ACC112 (cell line): Measurements from ENCODE around the gene DALRD3.

ENCODE experiments used
- H2AFZ ChIP-seq: fragments of 200-600 bp; sonication (generic); one replicate; pipeline ENCODE4 v1.6.0; 2017; ENCODE audit warnings: antibody characterized with exemption, low read length; ENCODE audit not compliant: unreplicated experiment
- H3K27ac ChIP-seq: fragments of 200-600 bp; sonication (generic); 2 replicates; pipeline ENCODE4 v1.5.1; 2014; ENCODE audit warnings: low read depth, mild to moderate bottlenecking, antibody characterized with exemption, low read length, moderate library complexity
- H3K27me3 ChIP-seq: fragments of 200-600 bp; sonication (generic); 2 replicates; pipeline ENCODE4 v1.6.1; 2014; ENCODE audit warnings: mild to moderate bottlenecking, antibody characterized with exemption, low read length, moderate library complexity, mixed read lengths; ENCODE audit not compliant: insufficient read depth
- H3K36me3 ChIP-seq: fragments of 200-600 bp; sonication (generic); 2 replicates; pipeline ENCODE4 v1.6.1; 2016; ENCODE audit warnings: mild to moderate bottlenecking, antibody characterized with exemption, low read length, moderate library complexity, mixed read lengths; ENCODE audit not compliant: insufficient read depth
- H3K4me1 ChIP-seq: fragments of 200-600 bp; sonication (generic); one replicate; pipeline ENCODE4 v1.6.1; 2016; ENCODE audit warnings: low read length, mixed read lengths; ENCODE audit not compliant: insufficient read depth, unreplicated experiment, control insufficient read depth
- H3K4me3 ChIP-seq: fragments of 200-600 bp; sonication (generic); 2 replicates; pipeline ENCODE4 v1.5.1; 2014; ENCODE audit warnings: mild to moderate bottlenecking, low read depth, low read length
- H3K79me2 ChIP-seq: fragments of 200-600 bp; sonication (generic); one replicate; pipeline ENCODE4 v1.6.0; 2016; ENCODE audit warnings: low read length; ENCODE audit not compliant: control insufficient read depth, unreplicated experiment, insufficient read depth

Gene DALRD3

DNA sequence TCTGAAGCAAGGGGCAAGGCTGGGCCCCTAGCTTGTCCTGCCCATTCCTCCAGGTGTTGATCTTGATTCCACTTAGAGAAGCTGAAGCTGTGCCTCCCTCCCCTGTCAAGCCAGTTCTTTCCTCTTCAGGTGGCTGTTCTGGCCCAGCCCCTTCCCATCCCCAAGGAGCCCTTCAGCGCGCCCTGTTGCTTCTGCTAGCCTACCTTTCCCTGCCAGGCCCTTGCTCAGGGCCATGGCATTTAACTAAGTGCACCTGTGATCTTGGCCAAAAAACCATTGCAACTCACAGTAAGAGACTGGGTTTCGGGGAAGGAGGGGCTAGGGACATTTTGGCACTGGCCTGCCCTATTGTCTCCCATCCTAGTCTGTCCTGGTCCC lies 13.1 kb downstream of the DALRD3 start:
- no peak overlapping the region for H2AFZ ChIP-seq
- no peak overlapping the region for H3K4me3 ChIP-seq
- H3K4me1 ChIP-seq = peaks cover 15% of the 10 kb centered on the region
- H3K79me2 ChIP-seq = peaks cover 18% of the 10 kb centered on the region
- no peaks in the 10 kb centered on the region for H3K36me3 ChIP-seq
- no peak overlapping the region for H3K27ac ChIP-seq
- no peaks in the 10 kb centered on the region for H3K27me3 ChIP-seq

DNA sequence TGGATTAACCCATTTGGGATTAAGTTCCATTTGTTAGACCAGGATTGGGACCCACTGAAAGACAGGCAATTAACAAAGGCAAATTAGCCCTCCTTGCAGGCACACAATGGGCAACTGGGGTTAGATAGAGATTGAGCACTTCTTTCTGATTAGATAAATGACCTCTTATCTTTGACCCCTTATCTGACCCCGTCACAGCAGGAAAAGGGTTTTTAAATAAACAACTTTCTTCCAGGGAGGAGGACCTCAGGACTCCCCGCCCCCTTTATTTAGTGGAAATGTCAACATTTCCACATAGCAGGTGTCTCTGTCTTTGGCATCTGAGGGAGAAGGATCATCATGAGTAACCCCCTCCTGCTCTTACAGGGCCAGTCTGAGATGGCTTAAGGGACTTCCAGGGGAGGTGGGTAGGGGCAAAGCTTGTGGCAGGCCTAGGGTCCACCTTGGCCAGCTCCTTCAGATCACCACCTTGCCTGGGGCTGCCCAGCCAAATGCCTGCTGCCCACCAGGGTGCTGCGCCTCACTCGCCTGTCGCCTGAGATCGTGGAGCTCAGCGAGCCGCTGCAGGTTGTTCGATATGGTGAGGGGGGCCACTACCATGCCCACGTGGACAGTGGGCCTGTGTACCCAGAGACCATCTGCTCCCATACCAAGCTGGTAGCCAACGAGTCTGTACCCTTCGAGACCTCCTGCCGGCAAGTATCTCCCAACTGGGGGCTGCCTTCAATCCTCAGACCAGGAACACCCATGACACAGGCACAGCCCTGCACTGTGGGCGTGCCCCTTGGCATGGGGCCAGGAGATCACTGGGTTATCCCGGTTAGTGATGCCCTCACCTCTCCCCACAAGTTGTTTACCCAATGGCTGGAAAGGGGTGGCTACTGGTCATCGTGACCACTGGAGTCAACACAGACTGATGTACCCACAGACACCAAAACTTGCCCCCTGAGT lies 13.8 kb downstream of the DALRD3 start:
- H3K4me1 ChIP-seq = peaks cover 15% of the 10 kb centered on the region
- H3K79me2 ChIP-seq = peaks cover 16% of the 10 kb centered on the region

GRCh38 chr3:49001155-49001554 lies 17.2 kb downstream of the DALRD3 start:
- no peaks in the 10 kb centered on the region for H3K79me2 ChIP-seq
- no peak overlapping the region for H2AFZ ChIP-seq
- no peak overlapping the region for H3K27ac ChIP-seq
- no peaks in the 10 kb centered on the region for H3K36me3 ChIP-seq
- H3K27me3 ChIP-seq = no peaks in the 10 kb centered on the region
- H3K4me3 ChIP-seq = no peak overlapping the region
- H3K4me1 ChIP-seq = peaks cover 5% of the 10 kb centered on the region

More for the DNA sequence above, 13.8 kb downstream of the DALRD3 start:
- Histone ChIP-seq H2AFZ (no peak overlapping the region), H3K27me3 (no peaks in the 10 kb centered on the region), H3K27ac (no peak overlapping the region), H3K36me3 (no peaks in the 10 kb centered on the region), H3K4me3 (no peak overlapping the region)

GRCh38 chr3:48999085-48999858 lies 19.1 kb downstream of the DALRD3 start:
- Histone ChIP-seq H3K36me3 (no peaks in the 10 kb centered on the region), H3K27ac (no peak overlapping the region), H3K27me3 (no peaks in the 10 kb centered on the region)

DNA sequence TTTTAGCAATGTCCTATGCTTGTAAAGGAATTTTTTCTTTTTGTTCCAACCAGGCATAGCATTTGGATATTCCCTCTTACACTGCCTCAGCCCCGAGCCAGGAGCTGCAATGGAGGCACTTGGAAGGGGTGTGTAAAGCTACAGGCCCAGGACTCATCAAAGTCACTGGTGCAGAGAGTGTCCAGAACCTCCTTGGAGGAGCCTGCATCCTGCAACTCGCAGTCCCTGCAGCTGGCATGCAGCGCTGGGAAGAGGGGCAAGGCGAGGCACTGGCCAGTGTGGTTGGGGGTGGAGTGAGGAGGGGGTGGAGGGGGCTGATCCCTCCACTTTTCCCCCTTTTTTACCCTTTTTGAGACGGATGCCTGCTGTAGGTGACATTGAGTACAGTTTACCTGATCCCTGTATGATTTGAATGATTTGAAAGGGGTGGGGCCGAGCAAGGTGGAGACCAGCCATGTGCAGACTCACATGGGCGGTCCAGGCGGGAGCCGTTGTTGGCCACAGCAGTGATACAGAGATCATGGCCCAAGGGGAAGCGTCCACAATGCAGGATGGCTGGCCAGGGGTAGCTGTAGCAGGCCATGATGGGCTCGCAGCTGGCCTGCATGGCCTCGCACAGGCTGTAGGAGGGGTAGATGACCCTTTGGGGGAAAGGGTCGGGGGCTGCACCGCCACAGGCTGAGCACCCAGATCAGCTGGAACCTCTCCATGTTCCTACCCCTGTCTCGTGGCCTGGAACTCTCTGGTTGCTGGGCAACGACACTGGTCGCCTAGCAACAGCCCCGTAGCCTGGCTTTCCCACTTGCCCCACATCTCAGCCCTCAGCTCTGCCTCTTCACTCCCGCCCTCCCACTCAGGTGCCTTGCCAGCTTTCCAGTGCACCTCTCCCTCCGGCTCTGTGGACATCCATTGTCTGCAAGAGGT lies 20.4 kb downstream of the DALRD3 start:
- no peaks in the 10 kb centered on the region for H3K79me2 ChIP-seq
- no peaks in the 10 kb centered on the region for H3K27me3 ChIP-seq
- H3K4me1 ChIP-seq = no peaks in the 10 kb centered on the region
- H3K4me3 ChIP-seq = no peak overlapping the region
- H2AFZ ChIP-seq = no peak overlapping the region
- H3K36me3 ChIP-seq = no peaks in the 10 kb centered on the region
- H3K27ac ChIP-seq = no peak overlapping the region

More at GRCh38 chr3:48999085-48999858, 19.1 kb downstream of the DALRD3 start:
- H3K4me3 ChIP-seq = no peak overlapping the region
- H3K79me2 ChIP-seq = no peaks in the 10 kb centered on the region
- no peak overlapping the region for H2AFZ ChIP-seq
- no peaks in the 10 kb centered on the region for H3K4me1 ChIP-seq

DNA sequence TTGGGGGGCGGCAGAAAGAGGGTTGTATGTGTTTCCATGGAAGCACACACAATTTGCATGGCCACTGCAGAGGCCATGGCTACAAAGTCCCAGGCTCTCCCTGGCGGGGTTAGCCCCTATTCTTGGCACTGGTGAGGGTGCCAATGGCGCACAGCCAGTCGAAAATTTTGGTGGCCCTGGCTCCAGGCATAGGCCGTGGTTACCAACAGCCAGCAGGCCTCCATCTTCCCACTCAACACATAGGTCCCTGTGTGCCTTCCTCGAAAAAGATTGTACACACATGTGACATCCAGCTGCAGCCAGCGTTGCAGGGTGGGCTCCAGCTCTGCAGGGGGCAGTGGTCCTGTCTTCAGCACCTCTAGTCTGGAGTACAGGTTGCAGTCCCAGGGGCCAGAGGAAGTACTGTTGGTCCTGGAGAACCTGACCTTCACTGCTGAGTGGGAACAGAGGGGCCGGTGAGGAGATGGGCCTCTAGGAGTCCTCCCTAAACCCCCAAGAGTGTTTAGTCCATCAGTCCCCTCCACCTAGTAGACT lies 21.2 kb downstream of the DALRD3 start:
- Histone ChIP-seq H3K4me3 (no peak overlapping the region), H3K4me1 (no peaks in the 10 kb centered on the region), H3K27ac (no peak overlapping the region), H3K36me3 (no peaks in the 10 kb centered on the region), H3K27me3 (no peaks in the 10 kb centered on the region), H3K79me2 (no peaks in the 10 kb centered on the region), H2AFZ (no peak overlapping the region)

- Histone ChIP-seq H3K27ac (no peak overlapping the region), H3K4me1 (peaks cover 4% of the 10 kb centered on the region), H3K4me3 (no peak overlapping the region), H3K79me2 (peaks cover 3% of the 10 kb centered on the region), H2AFZ (no peak overlapping the region), H3K36me3 (no peaks in the 10 kb centered on the region), H3K27me3 (no peaks in the 10 kb centered on the region)
Observed at GRCh38 chr3:48996640-48997039, 21.7 kb downstream of the DALRD3 start.

DNA sequence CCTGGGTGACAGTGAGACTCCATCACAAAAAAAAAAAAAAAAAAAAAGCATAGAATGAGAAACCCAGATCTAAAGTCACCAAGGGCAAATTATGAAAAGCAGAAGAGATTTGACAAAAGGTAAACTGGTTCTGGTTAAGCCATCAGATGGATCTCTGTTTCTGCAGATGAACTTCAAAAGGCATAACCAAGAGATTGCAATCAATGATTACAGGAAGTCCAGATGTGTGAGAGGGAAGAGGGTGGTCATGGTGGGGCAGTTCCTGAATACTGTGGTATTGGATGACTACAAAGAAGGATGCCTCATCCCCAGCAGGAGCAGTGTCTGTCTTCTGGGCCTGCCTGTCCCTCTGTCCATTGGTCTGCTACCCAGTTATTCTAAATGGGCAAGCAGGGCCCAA lies 24.5 kb downstream of the DALRD3 start:
- Histone ChIP-seq H3K27ac (no peak overlapping the region), H3K27me3 (no peaks in the 10 kb centered on the region), H3K4me1 (peaks cover 17% of the 10 kb centered on the region), H3K79me2 (peaks cover 14% of the 10 kb centered on the region), H2AFZ (no peak overlapping the region), H3K4me3 (no peak overlapping the region), H3K36me3 (no peaks in the 10 kb centered on the region)

DNA sequence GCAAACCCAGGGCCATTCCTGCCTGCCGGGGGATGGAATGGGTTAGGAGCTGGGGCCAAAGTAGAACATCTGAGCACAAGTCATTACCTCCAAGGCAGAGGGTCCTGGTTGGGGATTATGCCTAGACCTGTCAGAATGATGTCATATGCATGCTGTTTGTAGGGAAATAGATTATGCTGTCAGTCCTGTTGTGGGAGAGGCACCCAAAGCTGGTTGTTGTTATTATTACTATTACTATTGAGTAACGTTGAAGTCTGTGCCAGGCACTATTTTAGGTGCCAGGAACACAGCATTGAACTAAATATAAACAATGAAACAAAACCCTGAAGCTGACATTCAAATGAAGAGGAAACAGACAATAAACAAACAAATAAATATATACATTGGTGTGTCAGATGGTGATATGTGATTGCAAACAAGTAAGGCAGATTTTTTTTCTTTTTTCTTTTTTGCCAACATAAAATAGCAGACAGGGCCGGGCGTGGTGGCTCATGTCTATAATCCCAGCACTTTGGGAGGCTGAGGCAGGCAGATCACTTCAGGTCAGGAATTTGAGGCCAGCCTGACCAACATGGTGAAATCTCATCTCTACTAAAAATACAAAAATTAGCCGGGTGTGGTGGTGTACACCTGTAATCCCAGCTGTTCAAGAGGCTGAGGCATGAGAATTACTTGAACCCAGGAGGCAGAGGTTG lies 26.4 kb downstream of the DALRD3 start:
- Histone ChIP-seq H3K4me1 (peaks cover 18% of the 10 kb centered on the region), H3K27ac (no peak overlapping the region), H3K27me3 (no peaks in the 10 kb centered on the region), H3K4me3 (peak overlapping the region; percentile 89), H3K79me2 (peaks cover 14% of the 10 kb centered on the region), H3K36me3 (no peaks in the 10 kb centered on the region), H2AFZ (no peak overlapping the region)
